ENCODE results near the gene THSD7A. TPM values are rescaled to one million over a fixed set of nuclear protein-coding genes. Genes with fewer than 3 reads are reported as not detected.
A peak's percentile ranks its signal among the peaks of the same experiment; 100 is the strongest.

The THSD7A gene
- total and polyA plus RNA-seq, 11 donors = 0.11 to 5.2 (median 1.1) TPM

DNA sequence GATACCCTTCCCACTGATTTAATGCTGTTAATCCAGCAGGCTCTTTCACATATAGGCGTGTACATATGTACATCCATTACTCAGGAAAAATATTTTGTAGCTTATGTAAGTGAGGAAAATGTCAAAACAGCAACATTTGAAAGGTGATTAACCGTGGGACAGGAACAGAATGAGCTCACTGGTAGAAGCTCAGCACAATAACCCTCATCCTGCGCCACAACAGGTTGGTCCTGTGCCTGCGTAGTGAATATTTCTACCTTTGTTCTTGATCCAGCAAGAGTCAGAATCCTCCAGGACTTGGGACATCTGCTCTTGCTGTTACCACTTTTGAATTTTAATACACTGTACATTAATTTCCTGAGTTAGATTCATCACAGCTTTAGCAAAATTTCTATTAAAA, 359.4 kb downstream of the THSD7A start:
- 72 to 94% (median 83%) methylated on average over 4 of the region's 4 CpGs for WGBS, 4 donors
- Histone ChIP-seq H3K36me3 (no peaks in the 10 kb centered on the region), H3K4me1 (no peaks in the 10 kb centered on the region), H3K27ac (no peak overlapping the region), H3K9me3 (no peaks in the 10 kb centered on the region), H3K27me3 (no peaks in the 10 kb centered on the region), H3K4me3 (no peak overlapping the region)
- TF ChIP-seq, protein P1, sequence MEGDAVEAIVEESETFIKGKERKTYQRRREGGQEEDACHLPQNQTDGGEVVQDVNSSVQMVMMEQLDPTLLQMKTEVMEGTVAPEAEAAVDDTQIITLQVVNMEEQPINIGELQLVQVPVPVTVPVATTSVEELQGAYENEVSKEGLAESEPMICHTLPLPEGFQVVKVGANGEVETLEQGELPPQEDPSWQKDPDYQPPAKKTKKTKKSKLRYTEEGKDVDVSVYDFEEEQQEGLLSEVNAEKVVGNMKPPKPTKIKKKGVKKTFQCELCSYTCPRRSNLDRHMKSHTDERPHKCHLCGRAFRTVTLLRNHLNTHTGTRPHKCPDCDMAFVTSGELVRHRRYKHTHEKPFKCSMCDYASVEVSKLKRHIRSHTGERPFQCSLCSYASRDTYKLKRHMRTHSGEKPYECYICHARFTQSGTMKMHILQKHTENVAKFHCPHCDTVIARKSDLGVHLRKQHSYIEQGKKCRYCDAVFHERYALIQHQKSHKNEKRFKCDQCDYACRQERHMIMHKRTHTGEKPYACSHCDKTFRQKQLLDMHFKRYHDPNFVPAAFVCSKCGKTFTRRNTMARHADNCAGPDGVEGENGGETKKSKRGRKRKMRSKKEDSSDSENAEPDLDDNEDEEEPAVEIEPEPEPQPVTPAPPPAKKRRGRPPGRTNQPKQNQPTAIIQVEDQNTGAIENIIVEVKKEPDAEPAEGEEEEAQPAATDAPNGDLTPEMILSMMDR (IDR thresholded peaks at IDR 0.05) = no peak
- no peak for TF ChIP-seq POLR2A (IDR thresholded peaks at IDR 0.05)
- ATAC-seq (no peak), DNase-seq (no peak)
- intact Hi-C loops (cut with DNase I) = no loop called here

DNA sequence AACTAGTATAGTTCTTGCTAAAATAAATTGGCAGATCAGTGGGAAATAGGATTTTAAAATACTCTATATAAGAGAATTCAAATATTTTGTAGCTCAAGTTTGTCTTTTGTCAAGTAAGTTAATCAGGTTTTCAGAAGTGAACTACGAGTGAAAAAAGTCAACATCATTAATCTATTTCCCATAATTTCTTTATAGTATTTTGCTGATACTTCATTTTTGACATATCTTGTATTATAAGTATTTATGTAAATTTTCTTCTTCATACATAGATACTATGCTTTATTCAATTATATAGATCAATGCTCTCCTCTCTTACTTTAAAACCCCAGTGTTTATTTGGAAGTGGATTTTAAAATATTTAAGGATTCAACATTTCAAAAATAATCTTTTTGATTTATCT, 360.7 kb downstream of the THSD7A start:
- no peak for DNase-seq
- intact Hi-C loops (cut with DNase I) = no loop called here
- no peaks in the 10 kb centered on the region for H3K36me3 ChIP-seq
- no peaks in the 10 kb centered on the region for H3K9me3 ChIP-seq
- no peak overlapping the region for H3K4me3 ChIP-seq
- no peak for ATAC-seq
- WGBS, 4 donors = 91 to 100% (median 93%) methylated on average over 1 of the region's 1 CpG
- no peaks in the 10 kb centered on the region for H3K4me1 ChIP-seq
- TF ChIP-seq, protein P1 (IDR thresholded peaks at IDR 0.05) = no peak
- no peak for TF ChIP-seq POLR2A (IDR thresholded peaks at IDR 0.05)
- no peak overlapping the region for H3K27ac ChIP-seq
- no peaks in the 10 kb centered on the region for H3K27me3 ChIP-seq

- H3K27ac ChIP-seq = no peak overlapping the region
- TF ChIP-seq, protein P1 (IDR thresholded peaks at IDR 0.05) = no peak
- TF ChIP-seq POLR2A (IDR thresholded peaks at IDR 0.05) = no peak
- no peaks in the 10 kb centered on the region for H3K27me3 ChIP-seq
- ATAC-seq = no peak
- H3K4me1 ChIP-seq = no peaks in the 10 kb centered on the region
- no peak overlapping the region for H3K4me3 ChIP-seq
- intact Hi-C loops (cut with DNase I) = no loop called here
- no peak for DNase-seq
- H3K9me3 ChIP-seq = no peaks in the 10 kb centered on the region
- H3K36me3 ChIP-seq = no peaks in the 10 kb centered on the region
- WGBS, 4 donors = 63 to 71% (median 66%) methylated on average over 3 of the region's 3 CpGs
Measured at GRCh38 chr7:11469028-11469745, 362.8 kb downstream of the THSD7A start.

- intact Hi-C loops (cut with DNase I) = no loop called here
- Histone ChIP-seq H3K4me1 (no peaks in the 10 kb centered on the region), H3K36me3 (no peaks in the 10 kb centered on the region), H3K27ac (no peak overlapping the region), H3K27me3 (no peaks in the 10 kb centered on the region), H3K9me3 (no peaks in the 10 kb centered on the region), H3K4me3 (no peak overlapping the region)
- DNase-seq (no peak), ATAC-seq (peak in 1 of 4 donors; percentile 20)
- WGBS, 4 donors = 81 to 89% (median 87%) methylated on average over 10 of the region's 10 CpGs
- TF ChIP-seq, protein P1 (IDR thresholded peaks at IDR 0.05) = no peak
- TF ChIP-seq POLR2A (IDR thresholded peaks at IDR 0.05) = no peak
Measured at GRCh38 chr7:11466517-11467105, 365.4 kb downstream of the THSD7A start.

Measured in heart left ventricle (tissue), 16 donors.